ENCODE data around the gene DPF3.

DPF3 gene

GRCh38 chr14:72894623-72895378, 900 bp upstream of the DPF3 start:
- in situ Hi-C loops (cut with MboI; ENCODE audit: low sequenced_read_pairs) = loop anchor here (5.0 kb wide), 1 partner anchor 378 kb away; no protein-coding TSS in a partner anchor

GRCh38 chr14:72894323-72894622, 372 bp upstream of the DPF3 start:
- H3K9me3 ChIP-seq = no peaks in the 10 kb centered on the region
- peak overlapping the region; percentile 80 for H3K4me3 ChIP-seq
- in situ Hi-C loops (cut with MboI; ENCODE audit: low sequenced_read_pairs) = no loop called here
- no peaks in the 10 kb centered on the region for H3K36me3 ChIP-seq (replicated peaks)
- no peaks in the 10 kb centered on the region for H3K27me3 ChIP-seq (ENCODE audit: low read depth)
- H3K4me1 ChIP-seq = peaks cover 10% of the 10 kb centered on the region
- DNase-seq (ENCODE audit: low spot score in 2 of 2) = no peak

More at GRCh38 chr14:72894623-72895378, 900 bp upstream of the DPF3 start:
- H3K4me3 ChIP-seq = peak overlapping the region; percentile 80
- H3K36me3 ChIP-seq (replicated peaks) = no peaks in the 10 kb centered on the region
- no peaks in the 10 kb centered on the region for H3K27me3 ChIP-seq (ENCODE audit: low read depth)
- peak; percentile 44 to 62 for DNase-seq (ENCODE audit: low spot score in 2 of 2)
- peaks cover 10% of the 10 kb centered on the region for H3K4me1 ChIP-seq
- no peaks in the 10 kb centered on the region for H3K9me3 ChIP-seq

- Histone ChIP-seq H3K27me3 (ENCODE audit: low read depth) (no peaks in the 10 kb centered on the region), H3K9me3 (no peaks in the 10 kb centered on the region), H3K36me3 (replicated peaks) (no peaks in the 10 kb centered on the region), H3K4me1 (peaks cover 16% of the 10 kb centered on the region), H3K4me3 (peak overlapping the region; percentile 80)
- in situ Hi-C loops (cut with MboI; ENCODE audit: low sequenced_read_pairs) = no loop called here
- DNase-seq (ENCODE audit: low spot score in 2 of 2) = peak in 1 of 2 experiments; percentile 49
Observed at GRCh38 chr14:72892879-72893635, 844 bp downstream of the DPF3 start.

DNA sequence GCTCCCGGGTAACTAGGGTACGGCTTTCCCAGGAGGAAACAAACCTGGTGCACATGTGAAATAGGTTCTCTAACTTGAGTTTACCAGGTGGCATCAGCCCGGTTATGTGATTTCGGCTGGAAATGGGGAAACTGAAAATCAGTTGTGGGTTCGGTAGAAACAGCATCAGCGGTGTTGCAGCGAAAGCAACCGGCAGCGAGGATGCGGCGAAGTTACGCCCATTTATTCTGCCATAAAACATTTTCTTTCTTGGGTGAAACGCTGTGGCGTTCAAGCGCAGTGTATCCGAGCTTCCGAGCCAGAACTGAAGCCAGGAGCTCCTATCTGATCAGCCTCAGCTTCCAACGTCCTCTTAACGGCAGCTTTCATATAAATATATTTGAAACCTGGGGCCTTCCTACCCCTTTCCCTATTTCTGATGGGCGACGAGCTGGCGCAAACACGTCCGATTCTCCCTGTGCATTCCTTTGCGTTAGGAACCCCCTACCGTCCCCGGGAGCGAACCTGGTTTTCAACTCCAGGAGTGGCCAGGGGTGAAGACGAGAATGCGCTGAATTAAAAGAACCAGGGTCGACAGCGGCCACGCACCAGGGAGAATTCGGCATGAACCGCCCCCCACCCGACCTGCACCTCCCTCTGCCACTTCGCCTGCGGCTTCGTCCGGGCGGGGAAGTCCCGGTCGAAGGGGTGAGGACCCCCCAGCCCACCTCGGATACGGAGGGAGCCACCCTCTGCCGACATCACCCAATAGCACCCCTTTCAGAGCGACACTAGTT, 1.6 kb downstream of the DPF3 start:
- in situ Hi-C loops (cut with MboI; ENCODE audit: low sequenced_read_pairs) = no loop called here
- H3K4me1 ChIP-seq = peaks cover 18% of the 10 kb centered on the region
- H3K27me3 ChIP-seq (ENCODE audit: low read depth) = no peaks in the 10 kb centered on the region
- no peaks in the 10 kb centered on the region for H3K9me3 ChIP-seq
- H3K4me3 ChIP-seq = peak overlapping the region; percentile 80
- DNase-seq (ENCODE audit: low spot score in 2 of 2) = peak in 1 of 2 experiments; percentile 66
- H3K36me3 ChIP-seq (replicated peaks) = no peaks in the 10 kb centered on the region

DNA sequence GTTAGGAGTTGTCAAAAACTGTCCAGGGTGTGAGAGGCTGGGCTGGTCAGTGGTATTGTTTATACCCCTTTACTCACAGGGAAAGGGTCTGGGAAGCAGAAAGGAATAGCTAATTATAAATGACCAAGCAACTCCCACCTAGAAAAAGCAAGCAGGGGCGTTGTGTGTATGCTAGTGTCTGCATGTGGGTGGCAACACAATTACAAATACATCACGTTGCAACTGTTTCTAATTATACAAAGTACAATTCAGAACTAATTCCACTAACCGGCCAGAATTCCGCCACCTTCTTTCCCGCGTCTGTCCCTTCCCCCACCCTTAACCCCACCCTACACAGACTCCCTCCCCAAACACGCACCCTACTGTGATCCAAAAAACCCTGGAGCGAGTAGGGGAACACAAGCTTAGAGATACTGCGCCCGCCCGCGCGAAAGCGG, 2.2 kb downstream of the DPF3 start:
- Histone ChIP-seq H3K9me3 (no peaks in the 10 kb centered on the region), H3K36me3 (replicated peaks) (no peaks in the 10 kb centered on the region), H3K4me3 (peak overlapping the region; percentile 80), H3K4me1 (peaks cover 18% of the 10 kb centered on the region), H3K27me3 (ENCODE audit: low read depth) (no peaks in the 10 kb centered on the region)
- DNase-seq (ENCODE audit: low spot score in 2 of 2) = peak in 1 of 2 experiments; percentile 49
- in situ Hi-C loops (cut with MboI; ENCODE audit: low sequenced_read_pairs) = no loop called here

GRCh38 chr14:72889366-72889765, 4.5 kb downstream of the DPF3 start:
- Histone ChIP-seq H3K4me1 (peaks cover 8% of the 10 kb centered on the region; the same call in 1 of the 2 replicates), H3K36me3 (replicated peaks) (no peaks in the 10 kb centered on the region), H3K4me3 (no peak overlapping the region), H3K9me3 (no peaks in the 10 kb centered on the region), H3K27me3 (ENCODE audit: low read depth) (no peaks in the 10 kb centered on the region)
- in situ Hi-C loops (cut with MboI; ENCODE audit: low sequenced_read_pairs) = no loop called here
- DNase-seq (ENCODE audit: low spot score in 2 of 2) = no peak

GRCh38 chr14:72888636-72889201, 5.2 kb downstream of the DPF3 start:
- no peaks in the 10 kb centered on the region for H3K9me3 ChIP-seq
- H3K4me3 ChIP-seq = no peak overlapping the region
- H3K36me3 ChIP-seq (replicated peaks) = no peaks in the 10 kb centered on the region
- no peaks in the 10 kb centered on the region for H3K27me3 ChIP-seq (ENCODE audit: low read depth)
- no peak for DNase-seq (ENCODE audit: low spot score in 2 of 2)
- peaks cover 8% of the 10 kb centered on the region; the same call in 1 of the 2 replicates for H3K4me1 ChIP-seq
- in situ Hi-C loops (cut with MboI; ENCODE audit: low sequenced_read_pairs) = no loop called here

- Histone ChIP-seq H3K9me3 (no peaks in the 10 kb centered on the region), H3K4me1 (peaks cover 8% of the 10 kb centered on the region; the same call in 1 of the 2 replicates), H3K4me3 (no peak overlapping the region), H3K27me3 (ENCODE audit: low read depth) (no peaks in the 10 kb centered on the region), H3K36me3 (replicated peaks) (no peaks in the 10 kb centered on the region)
- in situ Hi-C loops (cut with MboI; ENCODE audit: low sequenced_read_pairs) = no loop called here
- DNase-seq (ENCODE audit: low spot score in 2 of 2) = no peak
Observed at GRCh38 chr14:72888192-72888591, 5.7 kb downstream of the DPF3 start.

- DNase-seq (ENCODE audit: low spot score in 2 of 2) = no peak
- no peaks in the 10 kb centered on the region for H3K9me3 ChIP-seq
- no peak overlapping the region for H3K4me3 ChIP-seq
- in situ Hi-C loops (cut with MboI; ENCODE audit: low sequenced_read_pairs) = no loop called here
- peaks cover 8% of the 10 kb centered on the region; the same call in 1 of the 2 replicates for H3K4me1 ChIP-seq
- no peaks in the 10 kb centered on the region for H3K36me3 ChIP-seq (replicated peaks)
- no peaks in the 10 kb centered on the region for H3K27me3 ChIP-seq (ENCODE audit: low read depth)
Observed at GRCh38 chr14:72887514-72887913, 6.4 kb downstream of the DPF3 start.

- no peak for DNase-seq (ENCODE audit: low spot score in 2 of 2)
- in situ Hi-C loops (cut with MboI; ENCODE audit: low sequenced_read_pairs) = no loop called here
- Histone ChIP-seq H3K36me3 (replicated peaks) (no peaks in the 10 kb centered on the region), H3K4me1 (peaks cover 8% of the 10 kb centered on the region; the same call in 1 of the 2 replicates), H3K27me3 (ENCODE audit: low read depth) (no peaks in the 10 kb centered on the region), H3K4me3 (no peak overlapping the region), H3K9me3 (no peaks in the 10 kb centered on the region)
Observed at GRCh38 chr14:72884386-72884785, 9.5 kb downstream of the DPF3 start.

- H3K4me3 ChIP-seq = no peak overlapping the region
- no peaks in the 10 kb centered on the region for H3K36me3 ChIP-seq (replicated peaks)
- no peak for DNase-seq (ENCODE audit: low spot score in 2 of 2)
- H3K4me1 ChIP-seq = peaks cover 8% of the 10 kb centered on the region; the same call in 1 of the 2 replicates
- in situ Hi-C loops (cut with MboI; ENCODE audit: low sequenced_read_pairs) = no loop called here
- H3K27me3 ChIP-seq (ENCODE audit: low read depth) = no peaks in the 10 kb centered on the region
- no peaks in the 10 kb centered on the region for H3K9me3 ChIP-seq
Observed at GRCh38 chr14:72883961-72884360, 9.9 kb downstream of the DPF3 start.

GRCh38 chr14:72883109-72883508, 10.8 kb downstream of the DPF3 start:
- H3K4me3 ChIP-seq = no peak overlapping the region
- H3K27me3 ChIP-seq (ENCODE audit: low read depth) = no peaks in the 10 kb centered on the region
- in situ Hi-C loops (cut with MboI; ENCODE audit: low sequenced_read_pairs) = no loop called here
- H3K4me1 ChIP-seq = peaks cover 2% of the 10 kb centered on the region; the same call in 1 of the 2 replicates
- H3K9me3 ChIP-seq = no peaks in the 10 kb centered on the region
- no peak for DNase-seq (ENCODE audit: low spot score in 2 of 2)
- H3K36me3 ChIP-seq (replicated peaks) = no peaks in the 10 kb centered on the region

GRCh38 chr14:72882463-72882862, 11.4 kb downstream of the DPF3 start:
- in situ Hi-C loops (cut with MboI; ENCODE audit: low sequenced_read_pairs) = no loop called here
- Histone ChIP-seq H3K4me1 (no peaks in the 10 kb centered on the region), H3K27me3 (ENCODE audit: low read depth) (no peaks in the 10 kb centered on the region), H3K9me3 (no peaks in the 10 kb centered on the region), H3K4me3 (no peak overlapping the region), H3K36me3 (replicated peaks) (no peaks in the 10 kb centered on the region)
- DNase-seq (ENCODE audit: low spot score in 2 of 2) = no peak

All from HAP-1 (cell line).